ENCODE results near the gene PPP1CB. TPM values are rescaled to one million over a fixed set of nuclear protein-coding genes. Genes with fewer than 3 reads are reported as not detected.

Gene PPP1CB
- 608 TPM for total RNA-seq
- polyA plus RNA-seq = 252 TPM

GRCh38 chr2:28751252-28751955 lies at the start of gene PPP1CB:
PPP1CB (plus strand) TSS chr2:28751830; CDS start chr2:28752125, 295 bp downstream.
- peak; percentile 81 for DNase-seq (ENCODE audit: extremely low spot score)
- WGBS = under 1% methylated on average over 81 of the region's 81 CpGs
- Histone ChIP-seq H3K4me3 (ENCODE audit: low read depth, low read length) (peak within 1 kb of the TSS; percentile 80), H3K27ac (ENCODE audit: low read depth) (peak within 1 kb of the TSS; percentile 100), H3K36me3 (ENCODE audit: insufficient read depth) (no peaks in the 10 kb centered on the region), H3K4me1 (ENCODE audit: insufficient read depth) (no peaks in the 10 kb centered on the region)

- no peak for DNase-seq (ENCODE audit: extremely low spot score)
- WGBS = 75% methylated on average over 3 of the region's 3 CpGs
- no peaks in the 10 kb centered on the region for H3K4me1 ChIP-seq (ENCODE audit: insufficient read depth)
- H3K36me3 ChIP-seq (ENCODE audit: insufficient read depth) = no peaks in the 10 kb centered on the region
- H3K27ac ChIP-seq (ENCODE audit: low read depth) = no peak overlapping the region
- H3K4me3 ChIP-seq (ENCODE audit: low read depth, low read length) = no peak overlapping the region
Measured at GRCh38 chr2:28702415-28702861, 49.2 kb upstream of the PPP1CB start.

DNA sequence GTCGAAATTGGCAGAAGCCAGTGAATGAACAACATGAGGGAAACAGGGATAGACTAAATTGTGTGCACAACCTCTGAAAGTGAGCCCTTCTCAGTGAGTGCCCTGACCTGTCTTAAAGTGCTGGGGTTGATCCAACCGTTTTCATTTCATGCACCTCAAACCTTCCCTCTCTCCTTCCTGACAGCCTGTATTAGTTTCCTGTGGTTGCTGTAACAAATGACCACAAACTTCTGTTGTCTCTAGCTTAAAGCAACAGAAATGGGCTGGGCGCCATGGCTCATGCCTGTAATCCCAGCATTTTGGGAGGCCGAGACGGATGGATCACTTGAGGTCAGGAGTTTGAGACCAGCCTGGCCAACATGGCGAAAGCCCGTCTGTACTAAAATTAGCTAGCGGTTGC lies 48.8 kb upstream of the PPP1CB start:
- no peaks in the 10 kb centered on the region for H3K36me3 ChIP-seq (ENCODE audit: insufficient read depth)
- no peaks in the 10 kb centered on the region for H3K4me1 ChIP-seq (ENCODE audit: insufficient read depth)
- 91% methylated on average over 8 of the region's 8 CpGs for WGBS
- DNase-seq (ENCODE audit: extremely low spot score) = no peak
- no peak overlapping the region for H3K27ac ChIP-seq (ENCODE audit: low read depth)
- no peak overlapping the region for H3K4me3 ChIP-seq (ENCODE audit: low read depth, low read length)

DNA sequence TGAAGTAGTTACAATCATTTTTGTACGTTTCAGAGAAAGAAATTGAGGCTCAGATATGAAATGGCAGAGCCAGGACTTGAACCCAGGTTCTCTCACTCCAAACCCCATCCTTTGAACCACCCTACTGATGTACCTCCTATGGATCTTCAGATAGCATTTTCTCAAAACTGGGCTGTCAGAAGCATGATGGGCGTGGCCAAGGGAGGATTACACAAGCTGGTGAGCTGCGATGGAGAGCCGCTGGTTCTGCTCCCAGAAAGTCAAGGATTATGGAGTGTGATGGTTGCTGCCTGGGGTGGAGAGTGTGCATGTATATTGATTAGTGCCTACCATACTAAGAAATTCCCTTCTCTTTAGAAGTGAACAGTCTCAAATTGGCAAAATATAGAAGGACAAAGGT lies 47.0 kb upstream of the PPP1CB start:
- no peak for DNase-seq (ENCODE audit: extremely low spot score)
- Histone ChIP-seq H3K4me1 (ENCODE audit: insufficient read depth) (peaks cover 1% of the 10 kb centered on the region), H3K36me3 (ENCODE audit: insufficient read depth) (no peaks in the 10 kb centered on the region), H3K27ac (ENCODE audit: low read depth) (no peak overlapping the region), H3K4me3 (ENCODE audit: low read depth, low read length) (no peak overlapping the region)
- WGBS = 92% methylated on average over 4 of the region's 4 CpGs

DNA sequence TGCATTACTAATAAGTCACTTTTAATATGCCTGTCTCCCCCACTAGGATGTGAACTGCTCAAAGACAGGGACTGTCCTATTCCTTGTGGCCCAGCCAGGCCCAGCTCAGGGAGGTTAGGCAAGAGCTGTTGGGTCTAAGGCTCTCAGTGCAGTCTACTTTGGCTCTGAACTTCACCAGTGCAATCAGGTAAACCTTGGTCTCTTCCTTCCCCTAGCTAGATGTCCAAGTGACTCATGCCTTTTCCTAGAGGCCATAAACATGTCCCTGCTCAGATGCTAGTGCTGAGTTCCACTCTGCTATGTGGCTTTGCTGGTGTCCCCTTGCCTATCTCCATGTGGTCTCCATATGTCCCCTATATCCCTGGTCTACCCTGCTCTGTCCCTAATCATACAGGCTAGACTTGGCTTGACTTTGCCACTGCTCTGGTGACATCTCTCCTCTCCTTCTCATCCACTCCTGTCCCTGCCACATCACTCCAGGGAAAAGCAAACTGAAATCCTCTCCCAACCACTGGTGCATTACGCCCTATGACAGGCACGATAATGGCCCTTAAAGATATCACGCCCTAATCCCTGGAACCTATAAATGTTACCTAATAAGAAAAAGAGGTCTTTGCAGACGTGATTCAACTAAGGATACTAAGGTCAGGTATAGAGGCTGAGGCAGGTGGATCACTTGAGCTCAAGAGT lies 45.7 kb upstream of the PPP1CB start:
- Histone ChIP-seq H3K27ac (ENCODE audit: low read depth) (no peak overlapping the region), H3K4me1 (ENCODE audit: insufficient read depth) (peaks cover 1% of the 10 kb centered on the region), H3K4me3 (ENCODE audit: low read depth, low read length) (no peak overlapping the region), H3K36me3 (ENCODE audit: insufficient read depth) (no peaks in the 10 kb centered on the region)
- DNase-seq (ENCODE audit: extremely low spot score) = no peak
- WGBS = 90% methylated on average over 4 of the region's 4 CpGs

DNA sequence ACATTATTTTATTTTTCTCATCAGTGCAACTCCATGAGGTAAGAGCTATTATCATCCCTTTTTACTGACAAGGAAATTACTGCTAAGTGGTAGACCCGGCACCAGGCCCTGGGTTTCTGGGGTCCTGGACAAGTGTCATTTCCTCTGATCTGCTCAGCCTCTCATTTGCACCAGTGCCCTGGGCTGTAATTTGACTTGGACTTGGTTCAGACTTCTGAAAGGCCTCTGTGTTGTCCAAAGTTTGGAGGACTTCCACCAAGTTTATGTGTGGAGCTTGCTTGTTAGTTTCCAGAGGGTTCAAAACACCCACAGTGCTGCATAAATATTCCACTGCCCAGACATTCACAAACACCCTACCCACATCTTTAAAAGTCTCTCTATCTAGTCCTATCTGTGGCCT lies 44.0 kb upstream of the PPP1CB start:
- H3K4me3 ChIP-seq (ENCODE audit: low read depth, low read length) = no peak overlapping the region
- DNase-seq (ENCODE audit: extremely low spot score) = no peak
- no peak overlapping the region for H3K27ac ChIP-seq (ENCODE audit: low read depth)
- no peaks in the 10 kb centered on the region for H3K36me3 ChIP-seq (ENCODE audit: insufficient read depth)
- peaks cover 1% of the 10 kb centered on the region for H3K4me1 ChIP-seq (ENCODE audit: insufficient read depth)
- WGBS = 58% methylated on average over 1 of the region's 1 CpG

DNA sequence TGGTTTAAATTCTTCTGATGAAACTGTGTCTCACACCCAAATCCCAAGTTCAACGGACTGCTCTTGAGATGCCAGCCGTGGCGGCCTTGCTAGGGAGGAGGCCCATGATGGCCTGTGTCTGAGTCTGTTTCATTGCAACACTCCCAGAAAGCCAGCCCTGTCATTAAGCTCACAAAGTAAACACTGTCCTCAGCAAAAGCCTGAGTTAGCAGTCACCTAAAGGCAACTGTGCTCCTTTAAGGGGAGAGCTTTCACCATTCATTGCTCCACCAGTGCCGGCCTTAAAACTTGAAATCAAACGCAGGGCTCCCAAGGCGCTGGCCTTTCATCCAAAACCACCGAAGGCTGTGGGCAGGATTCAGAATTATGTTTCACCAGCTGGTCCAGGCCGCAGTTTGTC lies 42.5 kb upstream of the PPP1CB start:
- H3K27ac ChIP-seq (ENCODE audit: low read depth) = no peak overlapping the region
- WGBS = 68% methylated on average over 8 of the region's 8 CpGs

GRCh38 chr2:28710545-28710944 lies 41.1 kb upstream of the PPP1CB start:
- WGBS = 91% methylated on average over 4 of the region's 4 CpGs
- DNase-seq (ENCODE audit: extremely low spot score) = no peak
- Histone ChIP-seq H3K4me3 (ENCODE audit: low read depth, low read length) (no peak overlapping the region), H3K27ac (ENCODE audit: low read depth) (no peak overlapping the region), H3K36me3 (ENCODE audit: insufficient read depth) (no peaks in the 10 kb centered on the region), H3K4me1 (ENCODE audit: insufficient read depth) (peaks cover 1% of the 10 kb centered on the region)

More for the DNA sequence above, 42.5 kb upstream of the PPP1CB start:
- Histone ChIP-seq H3K4me1 (ENCODE audit: insufficient read depth) (peaks cover 1% of the 10 kb centered on the region), H3K36me3 (ENCODE audit: insufficient read depth) (no peaks in the 10 kb centered on the region), H3K4me3 (ENCODE audit: low read depth, low read length) (no peak overlapping the region)
- no peak for DNase-seq (ENCODE audit: extremely low spot score)

- 92% methylated on average over 8 of the region's 8 CpGs for WGBS
- no peak for DNase-seq (ENCODE audit: extremely low spot score)
- Histone ChIP-seq H3K4me3 (ENCODE audit: low read depth, low read length) (no peak overlapping the region), H3K4me1 (ENCODE audit: insufficient read depth) (peaks cover 1% of the 10 kb centered on the region), H3K36me3 (ENCODE audit: insufficient read depth) (no peaks in the 10 kb centered on the region), H3K27ac (ENCODE audit: low read depth) (no peak overlapping the region)
Measured at GRCh38 chr2:28713577-28714298, 37.9 kb upstream of the PPP1CB start.

GRCh38 chr2:28716265-28716865 lies 35.3 kb upstream of the PPP1CB start:
- no peaks in the 10 kb centered on the region for H3K4me1 ChIP-seq (ENCODE audit: insufficient read depth)
- WGBS = 19% methylated on average over 4 of the region's 4 CpGs
- no peak overlapping the region for H3K4me3 ChIP-seq (ENCODE audit: low read depth, low read length)
- peak; percentile 66 for DNase-seq (ENCODE audit: extremely low spot score)
- H3K27ac ChIP-seq (ENCODE audit: low read depth) = peak overlapping the region; percentile 82
- no peaks in the 10 kb centered on the region for H3K36me3 ChIP-seq (ENCODE audit: insufficient read depth)

- 79% methylated on average over 5 of the region's 5 CpGs for WGBS
- DNase-seq (ENCODE audit: extremely low spot score) = no peak
Measured at GRCh38 chr2:28717339-28717758, 34.3 kb upstream of the PPP1CB start.

GRCh38 chr2:28720345-28720744 lies 31.3 kb upstream of the PPP1CB start:
- no peaks in the 10 kb centered on the region for H3K36me3 ChIP-seq (ENCODE audit: insufficient read depth)
- no peaks in the 10 kb centered on the region for H3K4me1 ChIP-seq (ENCODE audit: insufficient read depth)
- no peak overlapping the region for H3K4me3 ChIP-seq (ENCODE audit: low read depth, low read length)
- no peak for DNase-seq (ENCODE audit: extremely low spot score)
- no peak overlapping the region for H3K27ac ChIP-seq (ENCODE audit: low read depth)
- WGBS = 89% methylated on average over 3 of the region's 3 CpGs

More at GRCh38 chr2:28717339-28717758, 34.3 kb upstream of the PPP1CB start:
- no peak overlapping the region for H3K4me3 ChIP-seq (ENCODE audit: low read depth, low read length)
- H3K4me1 ChIP-seq (ENCODE audit: insufficient read depth) = no peaks in the 10 kb centered on the region
- H3K36me3 ChIP-seq (ENCODE audit: insufficient read depth) = no peaks in the 10 kb centered on the region
- H3K27ac ChIP-seq (ENCODE audit: low read depth) = peak overlapping the region; percentile 66

- Histone ChIP-seq H3K27ac (ENCODE audit: low read depth) (no peak overlapping the region), H3K36me3 (ENCODE audit: insufficient read depth) (no peaks in the 10 kb centered on the region), H3K4me1 (ENCODE audit: insufficient read depth) (no peaks in the 10 kb centered on the region), H3K4me3 (ENCODE audit: low read depth, low read length) (no peak overlapping the region)
- 92% methylated on average over 7 of the region's 7 CpGs for WGBS
- no peak for DNase-seq (ENCODE audit: extremely low spot score)
Measured at GRCh38 chr2:28721601-28722191, 29.9 kb upstream of the PPP1CB start.

All from urinary bladder (tissue), 4 donors.